ENCODE results near the gene SV2C. TPM values are rescaled to one million over a fixed set of nuclear protein-coding genes. Genes with fewer than 3 reads are reported as not detected.

The SV2C gene
- total and polyA plus RNA-seq, 10 of the 15 experiments (the other 5 are each of a cell fraction or from before 2014, with no cell fraction given) = under 0.01 to 1.1 (median 0.63) TPM

DNA sequence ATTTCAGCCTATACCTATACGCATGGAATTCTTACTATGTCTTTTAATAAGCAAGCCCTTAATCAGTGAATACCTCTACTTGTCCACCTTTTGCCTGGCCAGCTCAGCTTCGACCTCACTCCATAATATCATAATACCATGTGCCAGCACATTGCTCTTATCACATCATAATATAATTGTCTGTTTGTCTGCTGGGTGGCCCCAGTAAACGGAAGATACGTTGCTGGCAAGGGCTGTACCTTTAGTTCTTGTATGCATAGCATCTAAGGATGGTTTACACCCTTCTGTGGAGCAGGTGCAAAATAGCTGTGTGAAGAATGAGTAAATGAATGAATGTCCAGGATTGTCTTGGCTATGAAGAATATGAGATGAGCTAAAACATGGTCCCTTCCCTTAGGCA, 29.9 kb downstream of the SV2C start (continued):
- TF ChIP-seq, protein P1, sequence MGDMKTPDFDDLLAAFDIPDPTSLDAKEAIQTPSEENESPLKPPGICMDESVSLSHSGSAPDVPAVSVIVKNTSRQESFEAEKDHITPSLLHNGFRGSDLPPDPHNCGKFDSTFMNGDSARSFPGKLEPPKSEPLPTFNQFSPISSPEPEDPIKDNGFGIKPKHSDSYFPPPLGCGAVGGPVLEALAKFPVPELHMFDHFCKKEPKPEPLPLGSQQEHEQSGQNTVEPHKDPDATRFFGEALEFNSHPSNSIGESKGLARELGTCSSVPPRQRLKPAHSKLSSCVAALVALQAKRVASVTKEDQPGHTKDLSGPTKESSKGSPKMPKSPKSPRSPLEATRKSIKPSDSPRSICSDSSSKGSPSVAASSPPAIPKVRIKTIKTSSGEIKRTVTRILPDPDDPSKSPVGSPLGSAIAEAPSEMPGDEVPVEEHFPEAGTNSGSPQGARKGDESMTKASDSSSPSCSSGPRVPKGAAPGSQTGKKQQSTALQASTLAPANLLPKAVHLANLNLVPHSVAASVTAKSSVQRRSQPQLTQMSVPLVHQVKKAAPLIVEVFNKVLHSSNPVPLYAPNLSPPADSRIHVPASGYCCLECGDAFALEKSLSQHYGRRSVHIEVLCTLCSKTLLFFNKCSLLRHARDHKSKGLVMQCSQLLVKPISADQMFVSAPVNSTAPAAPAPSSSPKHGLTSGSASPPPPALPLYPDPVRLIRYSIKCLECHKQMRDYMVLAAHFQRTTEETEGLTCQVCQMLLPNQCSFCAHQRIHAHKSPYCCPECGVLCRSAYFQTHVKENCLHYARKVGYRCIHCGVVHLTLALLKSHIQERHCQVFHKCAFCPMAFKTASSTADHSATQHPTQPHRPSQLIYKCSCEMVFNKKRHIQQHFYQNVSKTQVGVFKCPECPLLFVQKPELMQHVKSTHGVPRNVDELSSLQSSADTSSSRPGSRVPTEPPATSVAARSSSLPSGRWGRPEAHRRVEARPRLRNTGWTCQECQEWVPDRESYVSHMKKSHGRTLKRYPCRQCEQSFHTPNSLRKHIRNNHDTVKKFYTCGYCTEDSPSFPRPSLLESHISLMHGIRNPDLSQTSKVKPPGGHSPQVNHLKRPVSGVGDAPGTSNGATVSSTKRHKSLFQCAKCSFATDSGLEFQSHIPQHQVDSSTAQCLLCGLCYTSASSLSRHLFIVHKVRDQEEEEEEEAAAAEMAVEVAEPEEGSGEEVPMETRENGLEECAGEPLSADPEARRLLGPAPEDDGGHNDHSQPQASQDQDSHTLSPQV (IDR thresholded peaks at IDR 0.05) = no peak

DNA sequence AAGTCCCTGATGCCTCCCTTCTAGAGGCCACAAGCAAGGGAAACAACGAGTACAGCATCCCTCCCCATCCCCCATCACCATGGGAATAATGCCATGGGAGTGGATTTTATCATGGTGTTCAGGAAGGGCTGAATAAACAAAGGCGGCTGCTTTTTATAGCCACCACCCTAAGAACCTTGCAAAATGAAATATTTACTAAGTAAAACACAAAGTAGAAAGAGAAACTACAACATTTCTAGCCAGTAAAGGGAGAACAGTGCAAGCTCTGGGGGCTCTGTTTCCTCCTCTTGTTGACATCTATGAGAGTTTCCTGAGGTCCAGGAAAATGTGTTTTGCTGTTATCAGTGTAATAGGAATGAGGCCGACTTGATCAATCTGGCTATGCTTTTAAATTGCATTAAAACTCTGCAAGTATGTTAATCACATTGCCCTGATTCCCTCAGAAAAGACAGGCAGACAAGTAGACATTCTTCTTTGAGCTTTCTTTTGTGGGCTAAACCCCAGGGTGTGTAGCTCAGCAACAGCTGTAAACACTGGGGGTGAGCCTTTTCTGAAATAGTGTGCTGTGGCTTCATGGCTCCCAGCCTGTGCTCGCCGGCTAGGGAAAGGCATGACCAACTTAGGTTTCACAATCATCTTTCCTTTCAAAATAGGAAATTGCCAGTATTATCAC, 31.1 kb downstream of the SV2C start:
- no TSS peak for BruUV-seq (replicated peaks)
- H3K4me2 ChIP-seq (ENCODE audit: control insufficient read depth, insufficient read depth) = no peak overlapping the region
- ChIA-PET SMC1A (ENCODE audit: uncharacterized antibody, unreplicated experiment) (interaction anchor here (0.5 to 0.6 kb wide), 2 partner anchors 16 to 148 kb away, joined by 3 read pairs; no protein-coding TSS in a partner anchor), RAD21 (ENCODE audit: unreplicated experiment) (no interaction called here), POLR2A (interaction anchor here (0.6 kb wide), 1 partner anchor 16 kb away, joined by 3 read pairs; no protein-coding TSS in a partner anchor), CTCF (no interaction called here)
- no peaks in the 10 kb centered on the region for H4K20me1 ChIP-seq (ENCODE audit: control insufficient read depth, insufficient read depth)
- WGBS (ENCODE audit: insufficient coverage, insufficient replicate concordance, low lambda C conversion rate, missing lambda C conversion rate) = 8% methylated on average over 5 of the region's 5 CpGs
- in situ Hi-C loops (cut with MboI) = no loop called here
- H3K79me2 ChIP-seq (ENCODE audit: control insufficient read depth, insufficient read depth, low read length) = no peaks in the 10 kb centered on the region
- TF ChIP-seq RFX5 (IDR thresholded peaks at IDR 0.05; ENCODE audit: low read depth, low read length) (no peak), STAT1 (conservative IDR thresholded peaks at IDR 0.05) (no peak), PKNOX1 (IDR thresholded peaks at IDR 0.05) (no peak), SMAD1 (IDR thresholded peaks at IDR 0.05; ENCODE audit: low read depth, partially characterized antibody) (no peak), EED (IDR thresholded peaks at IDR 0.05; ENCODE audit: low read depth) (no peak), GATAD2B (conservative IDR thresholded peaks at IDR 0.05; ENCODE audit: low read depth) (no peak), SIX5 (IDR thresholded peaks at IDR 0.05; ENCODE audit: low read depth, low read length, severe bottlenecking) (no peak), HSF1 (IDR thresholded peaks at IDR 0.05; ENCODE audit: low read depth, low read length) (no peak)
- no peak overlapping the region for H3K9ac ChIP-seq (ENCODE audit: control insufficient read depth, insufficient read depth, low read length)
- H3K4me1 ChIP-seq (ENCODE audit: control insufficient read depth, insufficient read depth, low read length) = no peaks in the 10 kb centered on the region
- ATAC-seq (no peak), DNase-seq (ENCODE audit: low read depth, low spot score) (no peak), FAIRE-seq (no peak)
- H3K27me3 ChIP-seq (replicated peaks in 1 of 2; ENCODE audit: control insufficient read depth in 2 of 2, insufficient read depth in 2 of 2, low read length in 1 of 2) = no peaks in the 10 kb centered on the region
- H2AFZ ChIP-seq (ENCODE audit: control insufficient read depth, low read depth, low read length) = no peak overlapping the region
- intact Hi-C loops (cut with micrococcal nuclease; ENCODE audit: unreplicated experiment) = no loop called here
- H3K27ac ChIP-seq (ENCODE audit: control insufficient read depth, insufficient read depth) = no peak overlapping the region
- no peaks in the 10 kb centered on the region for H3K36me3 ChIP-seq (ENCODE audit: control insufficient read depth in 2 of 2, insufficient read depth in 2 of 2, low read length in 1 of 2)
- H3K4me3 ChIP-seq = no peak overlapping the region
- no peaks in the 10 kb centered on the region for H3K9me3 ChIP-seq (replicated peaks; ENCODE audit: control insufficient read depth, insufficient read depth, low read length)
